K562 (cell line): ENCODE data around the gene TMEM273. TPM values are rescaled to one million over a fixed set of nuclear protein-coding genes. Genes with fewer than 3 reads are reported as not detected.
A peak's percentile ranks its signal among the peaks of the same experiment; 100 is the strongest.

Source experiments
- ADNP ChIP-seq: fragments of 200-800 bp; sonication (Bioruptor generic); IDR thresholded peaks from 2 replicates; pipeline ENCODE4 v1.6.1; 2016; ENCODE audit warnings: missing genetic modification characterization, missing compliant biosample characterization
- CBX5 ChIP-seq: IDR thresholded peaks from 2 replicates; pipeline ENCODE4 v1.6.1; 2014; ENCODE audit warnings: low read depth, borderline replicate concordance
- CREM ChIP-seq: IDR thresholded peaks from 2 replicates; pipeline ENCODE4 v1.6.1; 2014; ENCODE audit warnings: antibody characterized with exemption, low read depth
- ETV5 ChIP-seq: sonication (generic); formaldehyde crosslinking; IDR thresholded peaks from 2 replicates; pipeline ENCODE4 v1.4.0; 2020; ENCODE audit warnings: low read depth, mild to moderate bottlenecking, missing genetic modification reagents
- JUNB ChIP-seq: fragments of 450-650 bp; formaldehyde crosslinking; conservative IDR thresholded peaks from 2 replicates; pipeline ENCODE4 v1.4.0; 2020; ENCODE audit warnings: mild to moderate bottlenecking
- KLF1 ChIP-seq: fragments of 450-650 bp; IDR thresholded peaks from 2 replicates; pipeline ENCODE4 v1.6.1; 2016; ENCODE audit warnings: missing genetic modification characterization, missing compliant biosample characterization
- MAFG ChIP-seq: fragments of 450-650 bp; conservative IDR thresholded peaks from 2 replicates; pipeline ENCODE4 v1.6.1; 2016; ENCODE audit warnings: missing genetic modification characterization, missing compliant biosample characterization
- MCM5 ChIP-seq: fragments of 450-650 bp; IDR thresholded peaks from 2 replicates; pipeline ENCODE4 v1.6.1; 2016; ENCODE audit warnings: low read depth
- MTA2 ChIP-seq: fragments of 450-650 bp; IDR thresholded peaks from 2 replicates; pipeline ENCODE4 v1.6.1; 2016; ENCODE audit warnings: low read depth
- NFE2L1 ChIP-seq: fragments of 450-650 bp; IDR thresholded peaks from 2 replicates; pipeline ENCODE4 v1.6.1; 2016; ENCODE audit warnings: missing genetic modification characterization, low read depth, mild to moderate bottlenecking, missing compliant biosample characterization, moderate library complexity, borderline replicate concordance
- RBM14 ChIP-seq: fragments of 200-400 bp; formaldehyde crosslinking; IDR thresholded peaks from 2 replicates; pipeline ENCODE4 v1.6.1; 2018; ENCODE audit warnings: low read depth, mild to moderate bottlenecking, low read length, moderate library complexity, borderline replicate concordance; ENCODE audit not compliant: insufficient read depth
- SRSF3 ChIP-seq: fragments of 200-400 bp; formaldehyde crosslinking; IDR thresholded peaks from 2 replicates; pipeline ENCODE4 v1.6.1; 2016; ENCODE audit warnings: mild to moderate bottlenecking, low read length, moderate library complexity; ENCODE audit not compliant: insufficient read depth
- SRSF9 ChIP-seq: fragments of 200-400 bp; formaldehyde crosslinking; IDR thresholded peaks from 2 replicates; pipeline ENCODE4 v1.6.1; 2017; ENCODE audit warnings: low read depth, low read length, borderline replicate concordance
- TGIF2 ChIP-seq: sonication (generic); formaldehyde crosslinking; IDR thresholded peaks from 2 replicates; pipeline ENCODE4 v1.8.1; 2022; ENCODE audit warnings: mild to moderate bottlenecking, missing genetic modification reagents, moderate library complexity
- ZFPM2 ChIP-seq: fragments of 250-450 bp; sonication (Bioruptor Pico); IDR thresholded peaks from 2 replicates; pipeline ENCODE4 v1.5.1; 2022; ENCODE audit warnings: mild to moderate bottlenecking
- ZNF124 ChIP-seq: sonication (generic); formaldehyde crosslinking; IDR thresholded peaks from 2 replicates; pipeline ENCODE4 v1.8.1; 2022; ENCODE audit warnings: missing genetic modification reagents
- ZNF175 ChIP-seq: fragments of 200-800 bp; sonication (Bioruptor generic); IDR thresholded peaks from 2 replicates; pipeline ENCODE4 v1.6.1; 2016; ENCODE audit warnings: low read depth, mild to moderate bottlenecking, missing genetic modification characterization, missing compliant biosample characterization
- ZNF197 ChIP-seq: fragments of 200-800 bp; sonication (Bioruptor generic); IDR thresholded peaks from 2 replicates; pipeline ENCODE4 v1.6.1; 2016; ENCODE audit warnings: low read depth, missing genetic modification characterization, missing compliant biosample characterization
- ZNF668 ChIP-seq: fragments of 250-450 bp; sonication (Bioruptor Pico); IDR thresholded peaks from 2 replicates; pipeline ENCODE4 v1.8.0; 2022; ENCODE audit warnings: mild to moderate bottlenecking, inconsistent platforms
- ZNF696 ChIP-seq: fragments of 250-450 bp; sonication (Bioruptor Pico); conservative IDR thresholded peaks from 2 replicates; pipeline ENCODE4 v1.4.0; 2020; ENCODE audit warnings: mild to moderate bottlenecking, moderate library complexity
- ZNF717 ChIP-seq: fragments of 250-450 bp; sonication (Bioruptor Pico); IDR thresholded peaks from 2 replicates; pipeline ENCODE4 v1.5.0; 2021
- ZNF780A ChIP-seq: fragments of 250-450 bp; sonication (Bioruptor Pico); IDR thresholded peaks from 2 replicates; pipeline ENCODE4 v1.5.0; 2021; ENCODE audit warnings: mild to moderate bottlenecking
- ZZZ3 ChIP-seq: fragments of 450-650 bp; IDR thresholded peaks from 2 replicates; pipeline ENCODE4 v1.6.1; 2016; ENCODE audit warnings: antibody characterized with exemption, mild to moderate bottlenecking, moderate library complexity
- polyA plus RNA-seq, 8 experiments: library from polyadenylated mRNA; depleted of rRNA in 4 of 8; stranded (reverse) in 5 of 8; unstranded in 3 of 8; fragments of >200 nt; fragmentation: Nextera tagmentation in 2 of 8; fragmentation: Illumina TruSeq in 1 of 8; extraction: Ambion mirVana in 2 of 8; extraction: Trizol in 1 of 8; gene quantifications; 2 replicates each; pipeline versions ENCODE4 v1.2.1 to v1.2.3, GENCODE V29; 2011 to 2014; ENCODE audit warnings: inconsistent platforms in 1 of 8, missing spikeins in 1 of 8
- total RNA-seq, 7 experiments: library from RNA; depleted of rRNA in 6 of 7; stranded (reverse); fragments of >200 nt in 6 of 7; fragmentation: Illumina TruSeq in 2 of 7; extraction: Trizol in 2 of 7; gene quantifications; 2 replicates each; pipeline versions ENCODE4 v1.2.1 to v1.2.3, GENCODE V29; 2011 to 2021; ENCODE audit warnings: low replicate concordance in 1 of 7
- TF ChIP-seq, protein P1 (sequence below): fragments of 250-450 bp; sonication (Bioruptor Pico); IDR thresholded peaks from 2 replicates; pipeline ENCODE4 v1.5.0; 2022; ENCODE audit warnings: mild to moderate bottlenecking
- TF ChIP-seq, protein P2 (sequence below): fragments of 250-450 bp; sonication (Bioruptor Pico); IDR thresholded peaks from 2 replicates; pipeline ENCODE4 v1.9.0; 2021; ENCODE audit warnings: mild to moderate bottlenecking, inconsistent platforms

TMEM273 gene
- total and polyA plus RNA-seq, 9 of the 15 experiments (the other 6 are each of a cell fraction or from before 2014, with no cell fraction given): 39.2 to 131 (median 95.6) TPM

DNA sequence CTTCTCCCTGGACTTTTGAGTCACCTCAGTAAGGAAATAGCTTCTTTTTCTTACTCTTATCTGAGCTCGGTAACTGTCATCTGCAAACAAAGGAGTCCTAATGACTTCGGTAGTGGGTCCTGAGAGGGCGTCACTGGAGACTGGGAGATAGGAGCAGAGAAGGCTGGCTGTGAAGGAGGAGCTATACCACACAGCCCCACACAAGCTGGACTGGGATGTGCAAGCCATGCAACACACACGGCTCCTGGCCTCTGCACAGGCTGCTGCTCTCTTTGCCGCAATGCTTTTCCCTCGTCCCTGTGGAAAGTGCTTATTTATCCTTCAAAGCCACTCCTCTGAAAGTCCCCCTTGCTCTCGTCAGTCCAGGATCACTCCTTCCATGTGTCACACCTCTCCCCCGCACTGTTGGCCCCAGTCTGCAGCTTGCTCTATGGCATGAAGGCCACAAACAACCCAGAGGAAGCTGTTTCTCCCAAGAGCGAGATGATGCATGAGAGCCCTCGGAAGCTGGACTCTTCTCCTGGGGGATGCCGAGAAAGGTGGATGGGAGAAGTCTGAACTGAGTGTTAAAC lies 14.9 kb downstream of the TMEM273 start (continued):
- no peak for TF ChIP-seq ADNP (tag)
- TF ChIP-seq, protein P1, sequence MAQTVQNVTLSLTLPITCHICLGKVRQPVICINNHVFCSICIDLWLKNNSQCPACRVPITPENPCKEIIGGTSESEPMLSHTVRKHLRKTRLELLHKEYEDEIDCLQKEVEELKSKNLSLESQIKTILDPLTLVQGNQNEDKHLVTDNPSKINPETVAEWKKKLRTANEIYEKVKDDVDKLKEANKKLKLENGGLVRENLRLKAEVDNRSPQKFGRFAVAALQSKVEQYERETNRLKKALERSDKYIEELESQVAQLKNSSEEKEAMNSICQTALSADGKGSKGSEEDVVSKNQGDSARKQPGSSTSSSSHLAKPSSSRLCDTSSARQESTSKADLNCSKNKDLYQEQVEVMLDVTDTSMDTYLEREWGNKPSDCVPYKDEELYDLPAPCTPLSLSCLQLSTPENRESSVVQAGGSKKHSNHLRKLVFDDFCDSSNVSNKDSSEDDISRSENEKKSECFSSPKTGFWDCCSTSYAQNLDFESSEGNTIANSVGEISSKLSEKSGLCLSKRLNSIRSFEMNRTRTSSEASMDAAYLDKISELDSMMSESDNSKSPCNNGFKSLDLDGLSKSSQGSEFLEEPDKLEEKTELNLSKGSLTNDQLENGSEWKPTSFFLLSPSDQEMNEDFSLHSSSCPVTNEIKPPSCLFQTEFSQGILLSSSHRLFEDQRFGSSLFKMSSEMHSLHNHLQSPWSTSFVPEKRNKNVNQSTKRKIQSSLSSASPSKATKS: no peak
- peak; percentile 58; the same call in 1 of the 2 replicates for TF ChIP-seq ZNF175
- no peak for TF ChIP-seq RBM14
- TF ChIP-seq CBX5: no peak
- no peak; the same call in 1 of the 2 replicates for TF ChIP-seq ETV5
- TF ChIP-seq ZNF197: no peak
- TF ChIP-seq MTA2: no peak; the same call in 1 of the 2 replicates
- no peak for TF ChIP-seq JUNB (CRISPR knock-in tag)
- no peak for TF ChIP-seq ZNF780A (CRISPR knock-in tag)
- peak; percentile 76 for TF ChIP-seq CREM
- peak; percentile 9; the same call in 1 of the 2 replicates for TF ChIP-seq MAFG (tag)
- TF ChIP-seq KLF1 (tag): no peak
- no peak for TF ChIP-seq NFE2L1 (tag)
- no peak for TF ChIP-seq ZZZ3
- TF ChIP-seq SRSF3: no peak
- no peak for TF ChIP-seq ZNF124 (CRISPR knock-in tag)
- TF ChIP-seq ZFPM2 (CRISPR knock-in tag): no peak
- TF ChIP-seq TGIF2 (CRISPR knock-in tag): no peak
- TF ChIP-seq SRSF9: no peak
- no peak for TF ChIP-seq ZNF696 (CRISPR knock-in tag)
- no peak for TF ChIP-seq MCM5
- TF ChIP-seq, protein P2, sequence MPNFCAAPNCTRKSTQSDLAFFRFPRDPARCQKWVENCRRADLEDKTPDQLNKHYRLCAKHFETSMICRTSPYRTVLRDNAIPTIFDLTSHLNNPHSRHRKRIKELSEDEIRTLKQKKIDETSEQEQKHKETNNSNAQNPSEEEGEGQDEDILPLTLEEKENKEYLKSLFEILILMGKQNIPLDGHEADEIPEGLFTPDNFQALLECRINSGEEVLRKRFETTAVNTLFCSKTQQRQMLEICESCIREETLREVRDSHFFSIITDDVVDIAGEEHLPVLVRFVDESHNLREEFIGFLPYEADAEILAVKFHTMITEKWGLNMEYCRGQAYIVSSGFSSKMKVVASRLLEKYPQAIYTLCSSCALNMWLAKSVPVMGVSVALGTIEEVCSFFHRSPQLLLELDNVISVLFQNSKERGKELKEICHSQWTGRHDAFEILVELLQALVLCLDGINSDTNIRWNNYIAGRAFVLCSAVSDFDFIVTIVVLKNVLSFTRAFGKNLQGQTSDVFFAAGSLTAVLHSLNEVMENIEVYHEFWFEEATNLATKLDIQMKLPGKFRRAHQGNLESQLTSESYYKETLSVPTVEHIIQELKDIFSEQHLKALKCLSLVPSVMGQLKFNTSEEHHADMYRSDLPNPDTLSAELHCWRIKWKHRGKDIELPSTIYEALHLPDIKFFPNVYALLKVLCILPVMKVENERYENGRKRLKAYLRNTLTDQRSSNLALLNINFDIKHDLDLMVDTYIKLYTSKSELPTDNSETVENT (CRISPR knock-in tag): no peak
- 0 out of 2 replicates have a peak, but pooled peaks have one; percentile 57 for TF ChIP-seq ZNF668 (CRISPR knock-in tag)
- no peak for TF ChIP-seq ZNF717 (CRISPR knock-in tag)
